Stimulated activated CD8-positive, alpha-beta memory T cell treated with anti-CD3 and anti-CD28 coated beads, Interleukin-7, amount 100 ng/mL, for 4 hours (primary cell): ENCODE measurements around the gene RNF111.
"Not testable (repeated sequence)": the region's sequence is repeated elsewhere in the genome, so short reads cannot be mapped to it uniquely, and the experiment has no call there.

Experiments
- DNase-seq, 2 donors: peaks; one replicate each; pipeline ENCODE4 v3.0.0-alpha.2; 2020; ENCODE audit warnings: low read depth in 2 of 2

Gene RNF111

GRCh38 chr15:59133929-59134427 is 146.5 kb downstream of the RNF111 start:
- no peak for DNase-seq

GRCh38 chr15:59137566-59137965 is 150.1 kb downstream of the RNF111 start:
- DNase-seq, result no peak

- DNase-seq, result peak; percentile 8 to 20
These were observed 150.8 kb downstream of the RNF111 start for GRCh38 chr15:59138243-59138642.

GRCh38 chr15:59140422-59141226 is 153.2 kb downstream of the RNF111 start:
- no peak for DNase-seq

GRCh38 chr15:59143281-59143680 is 155.8 kb downstream of the RNF111 start:
- DNase-seq, result no peak

- DNase-seq, result not testable (repeated sequence)
These were observed 157.1 kb downstream of the RNF111 start for GRCh38 chr15:59144594-59144993.
